Fibroblast of the conjunctiva (primary cell): Measurements from ENCODE around the gene BLOC1S4.
A peak's percentile ranks its signal among the peaks of the same experiment; 100 is the strongest.

Experiments
- DNase-seq: peaks from one replicate; pipeline ENCODE4 v3.0.0-alpha.2; 2010; ENCODE audit warnings: low read depth

The BLOC1S4 gene

DNA sequence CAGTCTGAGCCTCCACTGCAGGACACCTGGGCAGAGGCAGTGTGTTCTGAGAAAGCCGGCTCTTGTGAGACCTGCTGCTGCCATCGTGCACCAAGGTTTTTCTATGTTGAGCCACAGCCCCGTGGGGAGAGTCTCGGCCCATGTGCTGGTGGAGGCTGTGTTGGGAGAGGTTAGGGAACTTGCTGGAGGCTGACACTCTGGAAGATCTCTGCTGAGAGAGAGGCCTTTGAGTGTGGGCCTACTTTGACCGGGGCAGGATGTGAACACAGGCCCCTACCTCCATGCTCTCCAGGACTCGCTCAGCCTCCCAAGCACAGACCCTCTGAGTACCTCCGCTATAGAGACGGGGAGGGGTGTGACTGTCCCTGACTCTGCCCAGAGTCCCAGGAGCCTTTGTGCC, 23.6 kb upstream of the BLOC1S4 start:
- no peak for DNase-seq

DNA sequence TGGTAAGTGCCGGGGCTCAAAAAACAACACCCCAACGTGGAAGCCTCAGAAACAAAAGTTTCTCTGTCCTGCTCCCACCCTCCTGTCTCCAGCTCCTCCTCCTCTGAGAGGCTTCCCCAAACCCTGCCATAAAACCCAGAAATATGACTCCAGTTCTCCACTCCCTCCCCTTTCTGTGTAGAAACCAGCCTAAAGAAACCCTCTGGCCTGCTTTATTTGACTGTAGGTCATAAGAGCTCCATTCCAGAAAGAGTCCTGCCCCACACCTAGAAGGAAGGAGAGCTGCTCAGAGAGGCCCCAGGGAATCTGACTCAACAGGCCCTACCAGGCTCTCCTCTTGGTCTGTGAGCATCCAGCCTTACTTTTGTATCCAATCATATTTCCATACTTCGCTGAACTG, 23.2 kb upstream of the BLOC1S4 start:
- no peak for DNase-seq

DNA sequence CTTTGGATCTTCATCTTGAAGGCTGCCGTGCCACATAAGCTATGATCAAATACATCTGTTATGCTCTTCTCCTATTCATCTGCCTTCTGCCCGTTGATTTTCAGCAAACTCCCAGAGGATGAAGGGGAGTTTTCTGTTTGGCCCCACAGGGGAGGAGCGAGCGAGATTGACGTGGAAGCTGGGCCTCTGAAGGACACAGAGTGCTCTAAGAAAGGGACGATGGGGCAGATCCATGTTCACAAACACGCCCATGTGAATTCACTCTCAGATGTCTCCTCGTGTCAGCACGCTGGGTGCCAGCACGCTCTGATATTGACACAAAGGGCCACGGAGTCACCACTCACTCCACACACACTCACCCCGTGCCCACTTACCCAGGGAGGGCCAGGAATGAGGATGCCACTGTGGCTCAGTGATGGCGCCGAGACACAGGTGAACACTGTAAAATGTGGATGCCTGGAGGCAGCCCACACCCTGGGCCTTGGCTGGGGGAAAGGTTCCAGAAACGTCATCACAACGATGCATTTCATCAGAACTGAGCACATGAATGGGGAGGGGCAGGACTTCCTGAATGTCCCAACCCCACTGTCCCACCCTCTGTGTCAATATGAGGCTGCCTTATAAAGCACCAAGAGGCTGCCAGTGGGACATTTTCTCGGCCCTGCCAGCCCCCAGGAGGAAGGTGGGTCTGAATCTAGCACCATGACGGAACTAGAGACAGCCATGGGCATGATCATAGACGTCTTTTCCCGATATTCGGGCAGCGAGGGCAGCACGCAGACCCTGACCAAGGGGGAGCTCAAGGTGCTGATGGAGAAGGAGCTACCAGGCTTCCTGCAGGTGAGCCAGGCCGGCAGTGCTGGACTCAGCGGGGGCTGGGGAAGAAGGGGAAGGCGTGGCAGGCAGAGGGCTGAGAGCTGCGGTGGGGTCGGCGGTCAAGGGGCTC, 22.5 kb upstream of the BLOC1S4 start, which contains the start of gene S100P:
S100P (plus strand) TSS at position 648 of the 946 bp plus-strand sequence; CDS start at position 703, 55 bp downstream.
- no peak for DNase-seq

DNA sequence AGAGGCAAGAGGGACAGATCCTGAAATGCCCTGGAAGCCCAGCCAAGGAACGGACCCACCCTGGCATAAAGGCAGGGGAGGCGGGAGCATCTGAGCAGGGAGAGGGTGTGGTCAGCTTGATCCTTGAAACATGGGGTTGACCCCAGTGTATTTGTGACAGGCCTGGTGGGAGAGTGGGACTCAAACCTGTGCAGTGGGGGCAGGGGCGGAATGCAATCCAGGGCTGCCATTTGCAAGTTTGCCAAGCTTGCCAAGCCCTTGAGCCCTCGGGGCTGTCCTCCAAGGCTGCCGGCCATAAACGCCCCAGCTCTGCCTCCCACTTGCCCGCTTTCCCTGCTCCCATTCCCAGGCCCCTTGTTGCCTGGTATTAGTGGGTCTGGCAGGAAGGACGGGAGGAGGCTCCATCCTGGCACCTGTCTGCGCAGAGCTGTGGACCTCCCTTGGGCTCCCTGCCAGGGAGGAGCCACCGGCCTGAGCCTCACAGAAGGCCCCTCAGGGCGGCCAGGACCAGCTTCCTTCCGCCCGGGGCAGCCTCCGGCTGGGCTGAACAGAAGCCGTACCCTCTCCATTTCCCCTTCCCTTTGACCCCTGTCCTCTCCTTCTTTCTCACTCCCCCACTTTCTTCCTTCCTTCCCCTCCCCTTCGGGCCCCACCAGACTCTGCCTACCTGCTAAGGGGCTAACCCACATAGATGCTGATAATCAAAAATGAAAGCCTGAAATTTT, 21.6 kb upstream of the BLOC1S4 start:
- DNase-seq = no peak

DNA sequence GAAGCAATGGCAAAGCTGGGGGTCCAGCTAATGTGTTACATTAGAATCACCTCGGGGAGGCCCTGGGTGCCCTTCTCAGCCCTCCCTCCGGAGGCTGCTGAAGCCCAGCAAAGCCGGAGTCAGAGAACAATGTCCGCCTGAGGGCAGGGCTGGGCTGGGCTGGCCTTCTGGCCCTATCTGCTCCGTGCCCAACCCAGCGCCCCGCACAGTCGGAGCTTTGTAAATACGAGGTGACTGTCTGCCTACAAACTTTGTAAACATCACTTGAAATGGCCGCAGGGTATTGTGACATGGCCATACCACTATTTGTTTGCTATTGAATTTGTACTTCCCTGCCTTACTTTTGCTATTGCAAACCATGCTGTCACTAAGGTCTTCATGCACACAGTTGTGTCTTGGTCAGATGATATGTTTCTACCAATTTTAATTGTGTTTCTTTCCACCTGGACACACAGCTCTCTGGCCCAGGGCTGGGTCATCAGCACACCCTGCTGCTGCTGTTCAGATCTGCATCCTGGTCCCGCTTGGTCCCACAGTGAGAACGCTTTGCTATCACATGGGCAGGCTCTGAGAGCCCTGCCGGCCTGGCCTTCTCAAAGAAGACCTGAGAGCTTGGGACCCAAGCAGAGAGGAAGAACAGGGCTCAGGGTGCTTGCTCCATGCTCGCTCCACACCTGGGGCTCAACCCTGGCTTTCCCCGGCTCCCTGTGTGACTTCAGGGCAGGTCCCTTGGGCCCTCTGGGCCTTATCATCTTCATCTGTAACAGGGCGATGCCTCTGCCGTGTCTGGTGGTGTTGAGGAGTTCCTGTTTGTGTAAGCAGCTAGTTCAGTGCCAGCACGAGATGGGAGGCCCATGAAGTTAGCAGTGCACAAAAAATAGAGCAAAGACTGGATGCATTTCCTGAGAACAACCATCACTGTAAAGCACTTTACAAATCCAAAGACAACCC, 20.0 kb upstream of the BLOC1S4 start:
- DNase-seq = no peak

DNA sequence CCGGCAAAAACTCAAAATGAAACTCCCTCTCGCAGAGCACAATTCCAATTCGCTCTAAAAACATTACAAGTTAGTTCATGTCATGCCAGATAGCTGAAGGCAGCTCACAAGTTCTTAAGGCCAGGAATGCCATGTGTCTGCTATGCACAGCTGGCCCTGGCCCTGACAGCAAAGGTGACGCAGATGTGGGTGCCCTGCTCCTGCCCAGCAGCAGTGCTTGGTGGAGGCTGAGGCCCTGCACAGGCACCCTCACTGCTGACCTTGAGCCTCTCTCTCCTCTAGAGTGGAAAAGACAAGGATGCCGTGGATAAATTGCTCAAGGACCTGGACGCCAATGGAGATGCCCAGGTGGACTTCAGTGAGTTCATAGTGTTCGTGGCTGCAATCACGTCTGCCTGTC, 19.4 kb upstream of the BLOC1S4 start:
- no peak for DNase-seq

DNA sequence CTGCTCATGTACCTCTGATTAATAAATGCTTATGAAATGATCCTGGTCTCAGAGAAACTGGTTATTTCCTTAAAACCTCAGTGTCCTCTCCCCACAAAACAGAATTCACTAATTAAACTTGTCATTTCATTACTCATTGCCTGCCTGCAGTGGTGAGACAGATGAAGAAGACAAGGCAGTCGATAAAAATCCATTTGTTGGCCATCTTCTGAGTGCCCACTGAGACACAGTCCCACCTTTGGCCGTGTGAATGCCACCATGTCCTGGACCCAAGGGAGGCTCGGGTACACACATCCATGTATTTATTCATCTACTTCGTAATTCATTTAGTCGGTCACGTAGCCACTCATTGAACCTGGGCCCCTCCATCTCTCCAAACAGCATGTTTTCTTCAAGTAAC, 18.8 kb upstream of the BLOC1S4 start:
- DNase-seq = no peak

DNA sequence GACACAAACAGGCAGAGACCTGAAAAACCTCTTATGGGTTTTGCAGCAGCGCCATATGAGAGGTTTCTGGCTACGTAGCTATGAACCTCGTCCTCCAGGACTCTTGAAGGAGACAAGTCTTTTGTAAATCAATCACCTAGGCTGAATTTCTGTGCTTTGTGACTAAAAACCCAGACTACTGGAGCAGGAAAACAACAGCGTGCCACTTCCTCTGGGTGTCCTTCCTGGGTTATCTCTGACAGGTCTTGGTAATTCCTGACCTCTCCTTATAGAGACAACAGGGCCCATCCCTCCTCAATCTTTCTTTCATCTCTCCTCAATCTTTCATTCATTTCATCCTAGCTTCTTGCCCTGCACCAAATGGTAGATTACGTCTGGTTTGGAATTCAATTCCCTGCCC, 16.6 kb upstream of the BLOC1S4 start:
- DNase-seq = no peak

DNA sequence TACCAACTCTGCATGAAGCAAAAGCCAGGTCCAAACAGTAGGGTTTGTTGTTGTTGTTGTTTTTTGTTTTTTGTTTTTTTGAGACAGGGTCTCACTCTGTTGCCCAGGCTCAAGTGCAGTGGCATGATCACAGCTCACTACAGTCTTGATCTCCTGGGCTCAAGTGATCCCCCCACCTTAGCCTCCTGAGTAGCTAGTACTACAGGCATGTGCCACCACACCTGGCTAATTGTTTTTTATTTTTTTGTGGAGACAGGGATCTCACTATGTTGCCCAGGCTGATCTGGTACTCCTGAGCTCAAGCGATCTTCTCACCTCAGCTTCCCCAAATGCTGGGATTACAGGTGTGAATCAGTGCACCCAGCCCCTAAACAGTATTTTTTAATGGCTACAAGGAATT, 16.1 kb upstream of the BLOC1S4 start:
- no peak for DNase-seq

DNA sequence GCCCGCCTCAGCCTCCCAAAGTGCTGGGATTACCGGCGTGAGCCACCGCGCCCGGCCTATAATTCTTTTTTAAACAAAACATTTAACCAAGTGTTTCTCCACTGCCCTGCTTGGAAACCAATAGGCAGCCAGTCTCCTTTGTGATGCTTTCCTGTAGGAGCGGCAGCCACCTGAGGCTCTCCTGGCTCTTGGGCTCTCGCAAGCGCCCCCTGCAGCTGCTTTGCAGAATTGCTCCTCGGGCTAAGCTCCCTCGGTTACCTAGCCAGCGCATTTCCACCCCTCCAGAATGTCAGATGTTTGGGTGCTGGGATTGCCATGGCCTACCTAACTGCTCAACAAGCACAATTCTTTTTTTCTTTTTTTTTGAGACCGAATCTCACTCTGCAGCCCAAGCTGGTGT, 14.6 kb upstream of the BLOC1S4 start:
- DNase-seq = no peak

DNA sequence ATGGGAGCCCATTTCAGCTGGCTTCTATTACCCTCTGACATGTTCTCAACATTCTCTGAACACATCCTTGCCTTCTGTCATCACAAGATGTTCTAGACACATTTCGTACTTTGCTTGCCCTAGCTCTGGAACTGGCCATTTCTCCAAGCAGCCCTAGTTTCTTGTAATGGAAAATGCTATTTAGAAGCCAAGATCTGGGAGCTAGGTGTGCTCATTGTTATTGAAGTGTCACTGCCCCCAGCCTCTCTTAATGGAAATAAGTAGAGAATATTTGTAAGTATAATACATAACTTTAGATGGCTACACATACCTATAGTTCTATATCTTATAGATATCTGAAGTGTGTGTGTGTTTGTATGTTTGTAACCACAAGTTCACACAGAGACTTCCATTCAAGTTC, 13.2 kb upstream of the BLOC1S4 start:
- DNase-seq = no peak

DNA sequence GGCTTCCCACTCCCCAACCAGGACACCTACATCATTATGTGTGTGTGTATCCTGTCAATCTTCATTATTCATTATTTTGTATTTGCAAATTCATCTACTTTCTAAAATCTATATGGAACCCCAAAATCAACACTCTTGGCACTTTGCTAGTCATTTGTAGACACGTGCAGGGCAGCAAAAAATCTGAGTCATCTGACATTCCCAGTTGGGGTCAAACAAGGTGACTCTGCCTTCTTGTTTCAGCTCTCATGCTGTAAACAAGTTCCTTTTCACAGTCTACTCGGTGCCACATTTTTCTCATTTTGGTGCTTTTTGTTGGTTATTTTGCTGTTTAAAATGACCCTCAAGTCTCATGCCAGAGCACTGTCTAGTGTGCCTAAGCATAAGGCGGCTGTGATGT, 12.2 kb upstream of the BLOC1S4 start:
- DNase-seq = no peak

DNA sequence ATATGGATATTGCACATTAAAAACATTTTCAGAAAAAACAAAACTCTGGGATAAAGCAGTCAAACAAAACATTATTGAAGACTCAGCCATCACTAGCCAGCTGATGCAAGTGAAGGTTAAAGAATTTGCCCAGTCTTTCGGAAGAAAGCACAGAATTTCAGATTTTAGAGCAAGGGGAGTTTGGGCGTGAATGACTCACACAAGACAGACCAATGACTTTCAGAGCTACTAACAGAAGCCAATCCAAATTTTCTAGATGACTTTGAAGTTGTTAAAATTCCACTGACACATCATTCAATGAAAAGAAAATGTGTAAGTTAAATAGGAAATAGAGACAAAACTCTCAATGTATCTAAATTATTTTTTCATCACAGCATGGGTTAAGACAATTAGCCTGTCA, 10.3 kb upstream of the BLOC1S4 start:
- DNase-seq = no peak

DNA sequence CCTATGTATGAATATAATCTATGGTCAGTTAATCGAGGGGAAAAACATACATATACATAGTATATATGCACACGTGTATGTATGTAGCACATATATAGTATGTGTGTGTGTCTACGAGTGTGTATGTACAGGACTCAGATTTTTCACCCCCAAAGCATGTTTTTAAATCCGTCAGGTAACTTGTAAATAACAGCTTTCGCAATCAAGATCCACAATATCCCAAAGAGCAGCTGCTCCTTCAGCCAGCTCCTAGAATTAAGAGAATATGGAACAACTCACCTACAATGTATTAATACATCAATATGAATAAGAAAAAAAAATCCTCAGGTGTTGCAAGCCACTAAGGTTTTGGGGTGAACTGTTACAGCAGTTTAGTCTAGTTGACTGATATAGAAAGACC, 9.8 kb upstream of the BLOC1S4 start:
- no peak for DNase-seq

DNA sequence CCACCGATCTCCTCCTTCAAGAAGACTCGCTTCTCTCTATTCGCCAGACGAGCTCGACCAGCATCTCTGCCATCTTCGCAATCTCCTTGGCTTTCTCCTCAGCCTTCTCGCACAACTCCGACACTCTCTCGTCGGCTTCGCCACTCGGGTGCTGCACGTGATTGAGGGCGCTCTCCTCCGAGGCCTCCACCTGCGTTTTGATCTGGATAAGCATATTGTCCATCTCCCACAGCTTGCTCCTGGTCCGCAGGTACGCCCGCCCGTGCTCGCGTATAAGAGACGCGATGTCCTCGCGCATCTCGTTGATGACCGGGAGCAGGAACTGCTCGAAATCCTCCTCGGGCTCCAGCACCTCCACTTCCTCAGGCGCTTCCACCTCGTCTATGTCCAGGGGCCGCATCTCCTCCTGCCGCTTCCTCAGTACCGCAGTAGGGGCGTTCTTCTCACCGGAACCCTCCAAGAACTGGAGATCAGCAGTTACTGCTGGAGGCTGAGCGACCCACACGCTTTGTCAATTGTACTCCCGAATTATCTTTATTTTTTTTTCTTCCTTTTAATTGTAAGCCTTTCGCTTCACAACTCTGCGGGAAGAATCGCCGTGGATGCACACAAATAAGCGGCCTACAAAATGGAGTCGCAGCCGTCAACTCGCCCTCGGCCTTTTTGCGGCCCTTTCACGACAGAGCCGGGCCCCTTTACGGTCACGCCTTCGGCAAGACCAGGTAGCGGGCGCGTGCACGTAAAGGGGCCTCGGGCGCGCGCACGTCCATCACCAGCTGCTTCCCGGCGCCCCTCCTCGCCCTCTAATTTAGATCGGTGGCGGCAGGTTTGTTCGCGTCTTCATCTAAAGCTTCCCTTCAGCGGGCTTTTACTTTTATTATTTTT, 6.5 kb upstream of the BLOC1S4 start, which contains the start of gene MRFAP1L1:
MRFAP1L1 (minus strand) TSS at position 636 of the 885 bp plus-strand sequence; CDS start at position 400, 236 bp downstream.
- peak; percentile 86 for DNase-seq

DNA sequence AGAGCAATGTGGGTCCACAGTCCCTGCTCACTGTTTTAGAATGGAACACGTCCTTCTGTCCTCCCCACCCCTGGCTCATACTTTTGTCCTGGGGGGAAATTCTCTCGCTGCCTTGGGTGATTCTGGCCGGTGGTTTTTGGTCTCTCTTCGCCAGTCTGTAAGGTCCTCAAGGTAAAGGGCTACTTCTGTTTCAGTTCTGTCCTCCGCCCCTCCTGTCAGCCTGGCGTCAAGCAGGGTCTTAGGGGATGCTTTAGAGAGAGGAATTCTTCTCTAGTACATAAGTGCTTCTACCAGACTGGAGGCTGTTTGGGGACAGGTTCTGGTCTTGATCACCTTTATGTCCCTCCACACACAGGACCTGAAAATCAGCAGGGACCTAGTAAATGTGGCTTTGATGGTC, 5.7 kb upstream of the BLOC1S4 start:
- DNase-seq = no peak

DNA sequence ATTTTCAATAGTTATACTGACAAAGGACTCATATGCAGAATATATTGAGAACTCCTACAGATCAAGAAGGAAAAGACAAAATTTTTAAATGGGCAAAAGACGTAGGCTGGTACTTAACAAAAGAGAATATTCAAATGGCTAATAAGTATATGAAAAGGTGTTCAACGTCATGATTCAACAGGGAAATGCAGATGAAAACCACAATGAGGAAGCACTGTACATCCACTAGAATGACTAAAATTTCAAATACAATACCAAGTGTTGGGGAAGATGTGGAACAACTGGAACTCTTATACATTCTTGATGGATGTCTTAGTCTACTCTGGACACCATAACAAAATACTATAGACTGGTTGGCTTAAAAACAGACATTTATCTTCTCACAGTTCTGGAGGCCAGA, 5.0 kb upstream of the BLOC1S4 start:
- DNase-seq = no peak

DNA sequence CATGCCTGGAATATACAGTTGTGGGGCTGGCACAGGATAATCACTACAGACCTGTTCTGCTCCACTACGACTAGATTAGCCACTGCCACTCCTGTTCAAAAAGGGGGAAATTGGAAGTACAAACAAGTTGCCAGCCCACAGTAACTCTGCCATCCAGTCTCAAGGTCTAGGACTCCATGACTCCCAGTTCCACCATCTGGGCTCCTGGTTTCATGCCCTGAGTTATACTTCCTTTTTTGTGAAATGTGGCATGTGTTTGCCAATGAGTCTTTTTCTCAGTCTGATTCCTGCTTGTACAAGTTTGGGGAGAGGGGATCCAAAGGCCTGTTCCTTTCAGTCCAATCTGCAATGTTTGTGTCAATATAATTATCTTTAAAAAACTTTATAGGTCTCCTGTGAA, 1.0 kb upstream of the BLOC1S4 start:
- DNase-seq = no peak

DNA sequence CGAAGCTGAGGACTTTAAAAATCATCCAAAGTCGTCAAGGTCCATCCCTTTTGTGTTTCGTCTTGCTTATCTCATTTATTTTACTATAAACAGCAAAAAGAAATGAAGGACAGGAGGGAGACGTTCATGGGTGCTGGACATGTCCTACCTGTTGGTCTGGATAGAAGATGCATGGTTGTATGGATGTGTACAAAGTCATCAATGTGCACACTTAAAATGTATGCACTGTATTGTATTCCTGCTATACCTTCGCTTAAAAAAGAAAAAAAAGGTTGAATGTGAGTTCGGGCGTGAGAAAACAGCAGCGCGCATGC, 313 bp upstream of the BLOC1S4 start:
- no peak for DNase-seq

DNA sequence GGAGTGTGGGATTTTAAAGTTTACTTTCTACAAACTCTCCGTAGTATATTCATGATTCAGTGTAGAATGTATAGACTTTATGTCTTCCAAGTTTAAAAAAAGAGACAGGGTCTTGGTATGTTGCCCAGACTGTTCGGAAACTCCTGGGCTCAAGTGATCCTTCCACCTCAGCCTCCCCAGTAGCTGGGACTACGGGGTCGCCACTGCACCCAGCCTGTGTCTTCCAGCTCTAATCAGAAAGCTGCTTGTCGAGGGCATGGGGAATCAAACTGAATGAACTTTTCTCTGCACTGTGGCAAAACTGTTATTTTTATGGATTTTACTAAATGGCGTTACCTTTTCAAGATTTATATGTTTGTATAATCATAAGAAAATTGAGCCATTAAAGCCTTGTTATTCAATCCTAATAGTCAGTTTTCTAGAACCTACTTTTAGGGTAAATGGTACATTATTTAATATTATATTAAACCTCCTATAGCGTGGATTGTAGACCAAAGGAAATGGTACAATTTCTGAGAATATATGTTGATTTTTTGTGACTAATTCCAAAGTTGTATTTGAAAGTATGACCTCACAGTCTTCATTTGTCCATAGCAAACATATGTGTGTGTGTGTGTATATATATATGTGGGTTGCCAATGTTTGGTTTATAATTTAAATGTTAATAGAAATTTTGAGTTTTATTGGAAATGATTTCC, 1.1 kb downstream of the BLOC1S4 start:
- DNase-seq = no peak
